NOMO-1 (cell line): ENCODE measurements around the gene DDX43.
"Not testable (repeated sequence)": the region's sequence is repeated elsewhere in the genome, so short reads cannot be mapped to it uniquely, and the experiment has no call there.

Source experiments
- DNase-seq, 2 experiments: peaks; one replicate each; lab custom pipeline; 2025; ENCODE audit not compliant: unreplicated experiment in 2 of 2; lab: John Stamatoyannopoulos, UW

Gene DDX43

GRCh38 chr6:73394577-73395354 lies at the start of gene DDX43:
DDX43 (plus strand) TSS chr6:73394828; CDS start chr6:73394906, 78 bp downstream.
- DNase-seq, result no peak

DNA sequence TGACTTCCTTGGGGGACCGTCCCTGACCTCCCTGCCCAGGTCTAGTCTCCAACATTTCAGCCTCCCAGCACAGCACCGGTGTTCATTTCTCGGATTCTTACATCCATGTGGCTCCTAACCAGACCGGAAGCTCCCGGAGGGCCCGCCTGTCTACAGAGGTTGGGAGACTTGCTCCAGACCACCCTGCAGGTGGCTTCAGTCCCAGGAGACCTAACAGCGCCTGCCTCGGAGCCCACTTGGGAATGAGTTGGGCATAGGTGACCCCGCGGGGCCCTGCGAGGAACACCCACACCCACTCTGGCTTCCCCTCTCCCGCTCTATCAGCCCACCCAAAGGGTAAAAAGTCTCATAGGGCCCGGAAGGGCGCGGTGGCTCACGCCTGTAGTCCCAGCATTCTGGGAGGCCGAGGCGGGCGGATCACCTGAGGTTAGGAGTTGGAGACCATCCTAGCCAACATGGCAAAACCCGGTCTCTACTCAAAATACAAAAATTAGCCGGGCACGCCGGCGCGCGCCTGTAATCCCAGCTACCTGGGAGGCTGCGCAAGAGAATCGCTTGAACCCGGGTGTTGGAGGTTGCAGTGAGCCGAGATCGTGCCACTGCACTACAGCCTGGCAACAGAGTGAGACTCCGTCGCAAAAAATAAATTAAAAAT lies 46.0 kb upstream of the DDX43 start:
- DNase-seq, result no peak

DNA sequence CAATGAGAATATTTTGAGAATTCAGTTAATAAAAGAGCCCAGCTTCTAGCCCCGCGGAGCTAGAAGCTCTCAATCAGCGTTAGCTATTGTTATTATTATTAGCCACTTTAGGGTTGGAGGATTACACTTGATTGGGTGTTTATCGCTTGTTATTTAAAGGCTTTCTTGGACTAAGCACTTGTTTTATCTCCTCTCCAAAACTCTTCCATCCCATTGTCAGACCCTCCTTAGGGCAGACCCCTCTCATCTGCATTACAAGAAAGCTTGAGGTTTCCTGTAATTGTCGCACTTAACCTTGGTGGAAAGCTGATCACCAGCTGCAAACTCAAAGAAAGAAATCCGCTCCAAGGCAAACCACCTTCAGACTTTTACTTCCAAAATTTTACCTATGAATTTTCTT lies 45.3 kb upstream of the DDX43 start:
- no peak for DNase-seq

DNA sequence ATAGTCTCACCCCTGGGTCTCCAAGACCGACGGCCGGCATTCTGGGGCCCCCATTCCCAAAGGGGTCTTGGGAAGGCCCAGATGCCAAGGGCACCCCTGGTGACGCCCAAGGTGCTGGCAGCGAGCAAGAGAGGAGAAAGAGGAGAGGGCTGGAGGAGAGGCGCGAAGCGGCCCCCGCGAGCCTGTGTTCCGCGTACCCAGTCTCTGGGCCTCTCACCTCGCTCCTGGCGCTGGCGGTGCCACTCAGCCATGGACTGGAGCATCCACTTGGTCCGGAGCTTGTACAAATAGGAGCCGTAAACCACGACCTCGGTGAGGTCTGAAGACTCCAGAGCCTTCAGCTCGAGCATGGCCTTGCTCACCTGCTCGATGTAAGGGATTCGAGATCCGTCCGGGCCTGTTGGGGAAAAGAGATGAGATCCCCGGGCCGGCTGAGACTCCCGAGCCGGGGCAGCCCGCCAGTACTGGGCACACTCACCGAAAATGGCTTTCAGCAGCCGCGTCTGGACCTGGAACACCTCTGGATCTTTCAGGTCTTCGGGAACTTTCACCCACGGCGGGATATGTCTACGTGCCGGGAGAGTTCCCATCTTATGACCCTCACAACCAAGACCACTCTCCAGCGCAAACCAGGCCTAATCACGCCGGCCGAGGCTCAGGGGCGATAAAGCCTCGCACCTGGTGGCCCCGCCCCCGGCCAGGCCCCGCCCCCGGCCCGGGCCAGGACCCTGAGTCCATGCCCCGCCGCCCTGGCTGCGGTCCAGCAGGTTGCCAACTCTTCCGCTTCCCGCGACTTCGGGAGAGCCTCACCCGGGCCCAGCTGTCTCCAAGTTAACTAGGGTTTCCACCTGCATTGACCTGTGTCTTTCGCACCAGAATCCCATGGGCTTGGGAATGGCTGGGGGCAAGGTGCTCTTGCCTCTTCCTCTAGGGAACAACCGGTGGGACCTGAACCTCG lies 40.7 kb upstream of the DDX43 start, which contains the start of gene DPPA5:
DPPA5 (minus strand) TSS at position 641 of the 958 bp plus-strand sequence; CDS start at position 590, 51 bp downstream.
- DNase-seq, result no peak

GRCh38 chr6:73362358-73362757 lies 32.3 kb upstream of the DDX43 start, which contains the start of gene KHDC3L:
KHDC3L (plus strand) TSS chr6:73362658; CDS start chr6:73362730, 72 bp downstream.
- no peak for DNase-seq

DNA sequence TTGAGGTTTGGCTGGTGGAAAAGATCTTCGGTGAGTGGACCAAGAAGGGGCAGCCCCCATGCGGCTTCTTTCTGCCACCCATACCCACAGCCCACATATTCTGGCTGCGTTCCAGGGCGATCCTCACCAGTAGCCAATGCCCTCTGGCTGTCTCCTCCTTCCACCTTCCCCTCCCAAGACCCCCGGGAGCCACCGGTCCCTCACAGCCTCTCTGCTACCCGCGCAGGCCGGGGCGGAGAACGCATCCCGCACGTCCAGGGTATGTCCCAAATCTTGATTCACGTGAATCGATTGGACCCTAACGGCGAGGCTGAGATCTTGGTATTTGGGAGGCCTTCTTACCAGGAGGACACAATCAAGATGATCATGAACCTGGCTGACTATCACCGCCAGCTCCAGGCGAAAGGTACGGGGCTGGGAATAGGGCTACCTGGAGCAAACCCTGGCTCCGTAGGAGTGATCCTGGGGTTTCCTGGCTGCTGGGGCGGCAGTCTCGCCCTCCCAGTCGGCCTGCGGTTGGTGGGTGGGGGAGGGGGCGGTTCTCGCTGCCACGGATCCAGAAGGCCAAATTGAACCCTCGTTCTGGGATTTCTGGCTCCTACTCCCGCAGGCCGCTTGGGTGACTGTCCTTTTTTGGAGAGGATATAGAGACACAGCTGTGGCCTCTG lies 31.6 kb upstream of the DDX43 start:
- no peak for DNase-seq

DNA sequence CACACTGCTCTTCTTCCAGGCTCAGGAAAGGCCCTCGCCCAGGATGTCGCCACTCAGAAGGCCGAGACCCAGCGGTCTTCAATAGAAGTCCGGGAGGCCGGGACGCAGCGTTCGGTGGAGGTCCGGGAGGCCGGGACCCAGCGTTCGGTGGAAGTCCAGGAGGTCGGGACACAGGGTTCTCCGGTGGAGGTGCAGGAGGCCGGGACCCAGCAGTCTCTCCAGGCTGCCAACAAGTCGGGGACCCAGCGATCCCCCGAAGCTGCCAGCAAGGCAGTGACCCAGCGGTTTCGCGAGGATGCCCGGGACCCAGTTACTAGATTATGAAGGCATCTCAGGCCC lies 31.1 kb upstream of the DDX43 start:
- no peak for DNase-seq

- no peak for DNase-seq
These were observed 30.5 kb upstream of the DDX43 start for GRCh38 chr6:73364121-73364520.

GRCh38 chr6:73364549-73364948 lies 30.1 kb upstream of the DDX43 start:
- DNase-seq, result no peak

DNA sequence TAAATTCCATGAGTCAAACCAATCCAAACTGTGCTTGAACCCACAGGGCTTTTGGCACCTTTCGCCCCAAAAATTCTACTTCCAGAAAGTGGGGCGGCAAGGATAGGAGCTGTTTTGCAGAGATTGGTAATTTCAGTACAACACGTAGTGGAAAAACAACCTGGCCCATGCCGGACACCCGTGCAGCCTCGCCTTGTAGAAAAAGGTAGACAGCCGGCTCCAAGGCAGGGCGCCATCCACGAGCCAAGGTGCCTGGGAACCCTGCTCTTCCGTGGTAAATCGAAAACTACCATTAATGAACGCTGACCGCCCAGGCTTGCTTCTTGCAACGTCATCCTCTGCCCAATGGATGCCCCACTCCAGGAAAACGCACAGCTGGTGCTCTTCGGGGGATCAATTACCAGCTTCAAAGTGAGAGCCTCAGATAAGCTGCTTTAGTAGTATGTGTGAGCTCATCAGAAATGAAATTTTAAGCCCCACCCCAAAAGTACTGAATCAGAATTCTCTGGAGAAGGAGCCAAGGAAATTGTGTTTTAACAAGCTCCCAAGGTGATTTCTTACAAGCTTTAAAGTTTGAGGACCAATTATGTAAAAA lies 26.8 kb upstream of the DDX43 start:
- no peak for DNase-seq

GRCh38 chr6:73368675-73369074 lies 26.0 kb upstream of the DDX43 start:
- no peak for DNase-seq

GRCh38 chr6:73369157-73369556 lies 25.5 kb upstream of the DDX43 start:
- DNase-seq, result no peak

- DNase-seq, result no peak
These were observed 25.1 kb upstream of the DDX43 start, which contains the start of gene OOEP for GRCh38 chr6:73369563-73369962. OOEP (minus strand) TSS chr6:73369897; CDS start chr6:73369792, 105 bp downstream.

GRCh38 chr6:73371984-73372383 lies 22.6 kb upstream of the DDX43 start:
- no peak for DNase-seq

GRCh38 chr6:73372516-73372915 lies 22.1 kb upstream of the DDX43 start:
- no peak for DNase-seq

- no peak for DNase-seq
These were observed 19.4 kb upstream of the DDX43 start for GRCh38 chr6:73375216-73375615.

DNA sequence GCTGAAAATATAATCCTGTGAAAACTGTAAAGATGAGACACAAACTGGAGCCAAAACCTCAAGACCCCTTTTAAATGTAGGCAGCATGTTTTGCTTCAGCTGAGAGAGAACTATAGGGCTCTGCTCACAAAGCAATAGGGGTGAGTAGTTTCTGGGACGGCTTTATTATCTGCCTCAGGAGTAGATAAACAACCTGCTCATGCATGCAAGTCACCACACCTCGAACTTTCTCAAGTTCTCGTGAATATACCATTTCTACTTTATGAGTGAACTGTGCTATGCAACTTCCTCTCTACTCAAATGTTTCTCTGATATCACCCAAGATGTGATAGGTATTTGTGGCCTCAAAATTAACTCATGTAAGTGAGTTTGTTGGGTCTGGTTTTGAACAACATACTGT lies 17.4 kb upstream of the DDX43 start:
- DNase-seq, result no peak

GRCh38 chr6:73381531-73381930 lies 13.1 kb upstream of the DDX43 start:
- not testable (repeated sequence) for DNase-seq

GRCh38 chr6:73382462-73383113 lies 12.0 kb upstream of the DDX43 start:
- DNase-seq, result no peak

DNA sequence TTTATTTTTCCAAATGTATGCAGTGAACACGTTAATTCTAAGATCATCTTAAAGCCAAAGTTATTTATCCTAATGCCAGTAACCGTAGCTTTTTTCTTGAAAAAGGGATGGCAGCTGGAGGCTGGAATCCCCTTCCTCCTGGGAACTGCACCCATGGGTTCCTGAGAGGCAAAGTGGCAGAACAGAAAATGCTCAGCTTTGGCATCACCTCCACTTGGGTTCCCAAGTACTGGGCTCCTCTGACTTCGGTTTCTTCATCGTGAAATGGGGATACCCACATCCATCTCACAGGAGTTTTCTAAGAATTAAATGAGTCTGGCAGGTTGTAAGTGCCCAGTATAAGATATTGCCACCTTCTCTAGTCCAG lies 6.2 kb upstream of the DDX43 start:
- no peak for DNase-seq
